A673 (cell line): ENCODE data around the gene FITM2. TPM values are rescaled to one million over a fixed set of nuclear protein-coding genes. Genes with fewer than 3 reads are reported as not detected.

ENCODE experiments used
- Bru-seq: library from RNA; stranded (reverse); fragments of 400-500 nt; gene quantifications from one replicate; lab custom pipeline; 2021; lab: Mats Ljungman, UMichigan
- BruChase-seq, 2 experiments: library from RNA; stranded (reverse); fragments of 400-500 nt; gene quantifications; one replicate each; lab custom pipeline; 2021; lab: Mats Ljungman, UMichigan
- BruUV-seq: library from RNA; stranded (reverse); fragments of 400-500 nt; replicated peaks from 2 replicates; lab custom pipeline; 2021; lab: Mats Ljungman, UMichigan
- CTCF ChIA-PET: fragments of 300-600 bp; sonication (Branson Sonifier 250); formaldehyde crosslinking; loops from one replicate; lab custom pipeline; 2022; ENCODE audit warnings: antibody characterized with exemption; lab: Charles Lee
- POLR2A ChIA-PET: fragments of 300-600 bp; sonication (Branson Sonifier 250); formaldehyde crosslinking; loops from one replicate; lab custom pipeline; 2022; ENCODE audit warnings: antibody characterized with exemption; ENCODE audit not compliant: low non-redundant PET; lab: Charles Lee
- DNase-seq: peaks from one replicate; pipeline ENCODE4 v3.0.0-alpha.2; 2015; ENCODE audit warnings: low spot score
- H3K27ac ChIP-seq: fragments of 200-600 bp; sonication (generic); 2 replicates; pipeline ENCODE4 v1.5.1; 2016; ENCODE audit warnings: mixed run types, low read depth, mild to moderate bottlenecking, mixed read lengths, antibody characterized with exemption, low read length; ENCODE audit not compliant: poor library complexity, severe bottlenecking
- H3K27me3 ChIP-seq: fragments of 200-600 bp; sonication (generic); replicated peaks from 2 replicates; pipeline ENCODE4 v1.6.1; 2017; ENCODE audit warnings: mixed run types, low read depth, mild to moderate bottlenecking, mixed read lengths, antibody characterized with exemption, low read length; ENCODE audit not compliant: insufficient read depth, poor library complexity
- H3K36me3 ChIP-seq: fragments of 200-600 bp; sonication (generic); 2 replicates; pipeline ENCODE4 v1.6.1; 2016; ENCODE audit warnings: mixed run types, mild to moderate bottlenecking, mixed read lengths, antibody characterized with exemption, low read length; ENCODE audit not compliant: insufficient read depth, poor library complexity, severe bottlenecking
- H3K4me1 ChIP-seq: fragments of 200-600 bp; sonication (generic); 2 replicates; pipeline ENCODE4 v1.6.1; 2017; ENCODE audit warnings: mixed run types, mild to moderate bottlenecking, mixed read lengths, antibody characterized with exemption, low read length; ENCODE audit not compliant: insufficient read depth, poor library complexity, severe bottlenecking
- H3K4me3 ChIP-seq: fragments of 200-600 bp; sonication (generic); 2 replicates; pipeline ENCODE4 v1.5.1; 2016; ENCODE audit warnings: low read depth, mixed run types, mild to moderate bottlenecking, mixed read lengths, low read length; ENCODE audit not compliant: poor library complexity, severe bottlenecking
- H3K9me3 ChIP-seq: fragments of 200-600 bp; sonication (generic); 2 replicates; pipeline ENCODE4 v1.6.1; 2016; ENCODE audit warnings: mixed run types, low read depth, mild to moderate bottlenecking, mixed read lengths, antibody characterized with exemption, low read length; ENCODE audit not compliant: poor library complexity, severe bottlenecking
- CTCF ChIP-seq: fragments of 300-800, 200-600 bp; sonication (generic); conservative IDR thresholded peaks from 2 replicates; pipeline ENCODE4 v1.5.1; 2017; ENCODE audit warnings: low read depth, mild to moderate bottlenecking, antibody characterized with exemption, low read length, moderate library complexity, mixed read lengths
- EZH2 ChIP-seq: fragments of 200-600 bp; sonication (generic); IDR thresholded peaks from 2 replicates; pipeline ENCODE4 v1.6.1; 2017; ENCODE audit warnings: borderline replicate concordance, low read depth, mild to moderate bottlenecking, mixed read lengths, antibody characterized with exemption, low read length; ENCODE audit not compliant: poor library complexity, severe bottlenecking
- intact Hi-C: fragments of 100-400 bp; cut with micrococcal nuclease; formaldehyde crosslinking; loops from one replicate; pipeline ENCODE4 v1.10.0; 2022; ENCODE audit not compliant: unreplicated experiment
- long read RNA-seq: library from polyadenylated mRNA; stranded (forward); transcript quantifications from one replicate; pipeline ENCODE4 v2.0.0, GENCODE V29; 2022
- total RNA-seq: library from RNA; stranded (reverse); gene quantifications from 2 replicates; pipeline ENCODE4 v1.2.3, GENCODE V29; 2021

The FITM2 gene
- total RNA-seq (5.7 TPM in 2 replicates), Bru-seq, nascent RNA (percentile 56 among the genes with signal in this experiment), BruChase-seq, experiment 1, labeled RNA remaining after a 2-hour chase (percentile 69 among the genes with signal in this experiment), BruChase-seq, experiment 2, labeled RNA remaining after a 6-hour chase (percentile 86 among the genes with signal in this experiment)
- long read RNA-seq, full-length matches to known transcripts, result 1 of 2 reads
- long read RNA-seq, partial matches to known transcripts, result 0 of 2 reads
- long read RNA-seq, other reads (novel, unspliced or antisense), result 1 of 2 reads

GRCh38 chr20:44310664-44311639, at the start of gene FITM2:
TSS of gene FITM2 (minus strand) at chr20:44311202. CDS start at chr20:44311148, 54 bp downstream.
- H3K27me3 ChIP-seq, result no peaks in the 10 kb centered on the region
- peak within 1 kb of the TSS; percentile 51 for H3K27ac ChIP-seq
- no peak for TF ChIP-seq EZH2
- TF ChIP-seq CTCF, result peak; percentile 99
- POLR2A ChIA-PET, result no interaction called here
- peaks cover 4% of the 10 kb centered on the region for H3K4me1 ChIP-seq
- no peaks in the 10 kb centered on the region for H3K9me3 ChIP-seq
- peak; percentile 97 for DNase-seq
- no TSS peak for BruUV-seq
- peak within 1 kb of the TSS; percentile 81 for H3K4me3 ChIP-seq
- H3K36me3 ChIP-seq, result no peaks in the 10 kb centered on the region
- intact Hi-C loops, result loop anchor here (1.0 to 5.0 kb wide), 2 partner anchors 96 to 194 kb away; no protein-coding TSS in a partner anchor
- CTCF ChIA-PET, result interaction anchor here (0.5 to 3.7 kb wide), 10 partner anchors 14 to 378 kb away, joined by 3 to 28 read pairs (median 5); no protein-coding TSS in a partner anchor

GRCh38 chr20:44360221-44360620, 49.2 kb upstream of the FITM2 start:
- H3K36me3 ChIP-seq, result no peaks in the 10 kb centered on the region
- H3K27ac ChIP-seq, result no peak overlapping the region
- H3K4me1 ChIP-seq, result no peaks in the 10 kb centered on the region
- H3K4me3 ChIP-seq, result no peak overlapping the region
- intact Hi-C loops, result no loop called here
- no TSS peak for BruUV-seq
- ChIA-PET CTCF (no interaction called here), POLR2A (no interaction called here)
- no peaks in the 10 kb centered on the region for H3K9me3 ChIP-seq
- no peak for DNase-seq
- TF ChIP-seq CTCF (no peak), EZH2 (no peak)
- peaks cover 6% of the 10 kb centered on the region for H3K27me3 ChIP-seq

GRCh38 chr20:44358776-44359175, 47.8 kb upstream of the FITM2 start:
- Histone ChIP-seq H3K4me1 (no peaks in the 10 kb centered on the region), H3K27me3 (peaks cover 6% of the 10 kb centered on the region), H3K4me3 (no peak overlapping the region), H3K36me3 (no peaks in the 10 kb centered on the region), H3K9me3 (no peaks in the 10 kb centered on the region), H3K27ac (no peak overlapping the region)
- no peak for TF ChIP-seq EZH2
- TF ChIP-seq CTCF, result no peak
- BruUV-seq, result no TSS peak
- intact Hi-C loops, result no loop called here
- no peak for DNase-seq
- POLR2A ChIA-PET, result no interaction called here
- CTCF ChIA-PET, result no interaction called here
